ENCODE results near the gene IFI30. TPM values are rescaled to one million over a fixed set of nuclear protein-coding genes. Genes with fewer than 3 reads are reported as not detected.

IFI30 gene
- total and polyA plus RNA-seq, 4 donors: 60.2 to 130 (median 109) TPM

DNA sequence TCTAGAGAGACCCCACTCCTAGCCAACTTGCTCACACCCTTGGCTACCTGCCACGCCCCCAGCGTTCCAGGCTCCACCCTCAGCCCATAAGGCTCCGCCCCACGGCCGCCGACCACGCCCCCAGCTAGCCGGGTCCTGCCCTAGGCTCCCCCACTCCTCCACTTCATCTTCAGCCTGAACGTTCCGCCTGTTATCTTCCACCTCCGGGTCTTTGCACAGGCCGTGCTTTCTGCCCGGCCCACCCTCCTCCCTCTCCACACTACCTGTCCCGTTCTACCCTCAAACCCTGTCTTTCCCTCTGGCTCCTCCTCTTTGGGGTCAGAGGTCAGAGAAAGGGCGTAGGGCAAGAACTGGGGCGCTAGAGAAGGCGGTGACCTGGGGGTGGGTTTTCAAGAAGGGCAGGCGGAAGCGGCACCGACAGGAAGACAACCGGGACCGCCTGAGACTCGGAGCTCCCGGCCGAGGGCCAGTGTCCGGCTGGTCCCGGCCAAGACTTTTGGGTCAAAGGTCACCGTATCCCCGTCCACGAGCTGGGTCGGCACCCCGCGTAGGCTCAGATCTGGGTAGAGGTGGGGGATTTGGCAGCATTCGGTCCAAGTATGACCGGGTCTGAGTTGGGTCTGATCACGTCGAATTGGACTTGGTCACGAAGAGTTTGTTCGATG, 50.4 kb downstream of the IFI30 start:
- H3K9me3 ChIP-seq (ENCODE audit: control insufficient read depth in 4 of 4, low read length in 3 of 4): no peaks in the 10 kb centered on the region
- peak overlapping the region in 1 of 2 donors; percentile 3 for H3K9ac ChIP-seq (ENCODE audit: low read depth in 1 of 2, low read length in 2 of 2)
- H3K4me3 ChIP-seq (ENCODE audit: low read depth in 1 of 3, low read length in 3 of 3): peak overlapping the region; percentile 45 to 51 (median 49)
- no peak for TF ChIP-seq YY1 (IDR thresholded peaks at IDR 0.05)
- TF ChIP-seq, protein P1, sequence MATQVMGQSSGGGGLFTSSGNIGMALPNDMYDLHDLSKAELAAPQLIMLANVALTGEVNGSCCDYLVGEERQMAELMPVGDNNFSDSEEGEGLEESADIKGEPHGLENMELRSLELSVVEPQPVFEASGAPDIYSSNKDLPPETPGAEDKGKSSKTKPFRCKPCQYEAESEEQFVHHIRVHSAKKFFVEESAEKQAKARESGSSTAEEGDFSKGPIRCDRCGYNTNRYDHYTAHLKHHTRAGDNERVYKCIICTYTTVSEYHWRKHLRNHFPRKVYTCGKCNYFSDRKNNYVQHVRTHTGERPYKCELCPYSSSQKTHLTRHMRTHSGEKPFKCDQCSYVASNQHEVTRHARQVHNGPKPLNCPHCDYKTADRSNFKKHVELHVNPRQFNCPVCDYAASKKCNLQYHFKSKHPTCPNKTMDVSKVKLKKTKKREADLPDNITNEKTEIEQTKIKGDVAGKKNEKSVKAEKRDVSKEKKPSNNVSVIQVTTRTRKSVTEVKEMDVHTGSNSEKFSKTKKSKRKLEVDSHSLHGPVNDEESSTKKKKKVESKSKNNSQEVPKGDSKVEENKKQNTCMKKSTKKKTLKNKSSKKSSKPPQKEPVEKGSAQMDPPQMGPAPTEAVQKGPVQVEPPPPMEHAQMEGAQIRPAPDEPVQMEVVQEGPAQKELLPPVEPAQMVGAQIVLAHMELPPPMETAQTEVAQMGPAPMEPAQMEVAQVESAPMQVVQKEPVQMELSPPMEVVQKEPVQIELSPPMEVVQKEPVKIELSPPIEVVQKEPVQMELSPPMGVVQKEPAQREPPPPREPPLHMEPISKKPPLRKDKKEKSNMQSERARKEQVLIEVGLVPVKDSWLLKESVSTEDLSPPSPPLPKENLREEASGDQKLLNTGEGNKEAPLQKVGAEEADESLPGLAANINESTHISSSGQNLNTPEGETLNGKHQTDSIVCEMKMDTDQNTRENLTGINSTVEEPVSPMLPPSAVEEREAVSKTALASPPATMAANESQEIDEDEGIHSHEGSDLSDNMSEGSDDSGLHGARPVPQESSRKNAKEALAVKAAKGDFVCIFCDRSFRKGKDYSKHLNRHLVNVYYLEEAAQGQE (IDR thresholded peaks at IDR 0.05): no peak
- TF ChIP-seq FOXA2 (IDR thresholded peaks at IDR 0.05): no peak
- no peak for TF ChIP-seq JUND (IDR thresholded peaks at IDR 0.05)
- peak; percentile 97 for TF ChIP-seq NR2F2 (IDR thresholded peaks at IDR 0.05)
- TF ChIP-seq EGR1 (IDR thresholded peaks at IDR 0.05; ENCODE audit: low read depth in 2 of 2): no peak
- peak; percentile 31 to 60 for TF ChIP-seq RXRA (IDR thresholded peaks at IDR 0.05)
- no peak for TF ChIP-seq SP1 (IDR thresholded peaks at IDR 0.05)
- TF ChIP-seq FOXA1 (IDR thresholded peaks at IDR 0.05): no peak
- TF ChIP-seq, protein P2, sequence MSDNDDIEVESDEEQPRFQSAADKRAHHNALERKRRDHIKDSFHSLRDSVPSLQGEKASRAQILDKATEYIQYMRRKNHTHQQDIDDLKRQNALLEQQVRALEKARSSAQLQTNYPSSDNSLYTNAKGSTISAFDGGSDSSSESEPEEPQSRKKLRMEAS (IDR thresholded peaks at IDR 0.05): no peak
- peaks cover 0 to 2% (median 0%) of the 10 kb centered on the region in 4 donors for H3K27me3 ChIP-seq (ENCODE audit: control insufficient read depth in 4 of 4, insufficient read depth in 4 of 4, low read length in 3 of 4)
- DNase-seq (ENCODE audit: low spot score): peak; percentile 79
- peak overlapping the region in 1 of 2 donors; percentile 14 for H3K27ac ChIP-seq (ENCODE audit: low read depth in 1 of 2, low read length in 2 of 2)
- WGBS: 6% methylated on average over 39 of the region's 39 CpGs
- peaks cover 4 to 14% (median 7%) of the 10 kb centered on the region in 4 donors for H3K4me1 ChIP-seq (ENCODE audit: control insufficient read depth in 4 of 4, insufficient read depth in 4 of 4, low read length in 3 of 4)
- no peaks in the 10 kb centered on the region for H3K36me3 ChIP-seq (ENCODE audit: control insufficient read depth in 4 of 4, insufficient read depth in 3 of 4, low read depth in 1 of 4, low read length in 3 of 4)

DNA sequence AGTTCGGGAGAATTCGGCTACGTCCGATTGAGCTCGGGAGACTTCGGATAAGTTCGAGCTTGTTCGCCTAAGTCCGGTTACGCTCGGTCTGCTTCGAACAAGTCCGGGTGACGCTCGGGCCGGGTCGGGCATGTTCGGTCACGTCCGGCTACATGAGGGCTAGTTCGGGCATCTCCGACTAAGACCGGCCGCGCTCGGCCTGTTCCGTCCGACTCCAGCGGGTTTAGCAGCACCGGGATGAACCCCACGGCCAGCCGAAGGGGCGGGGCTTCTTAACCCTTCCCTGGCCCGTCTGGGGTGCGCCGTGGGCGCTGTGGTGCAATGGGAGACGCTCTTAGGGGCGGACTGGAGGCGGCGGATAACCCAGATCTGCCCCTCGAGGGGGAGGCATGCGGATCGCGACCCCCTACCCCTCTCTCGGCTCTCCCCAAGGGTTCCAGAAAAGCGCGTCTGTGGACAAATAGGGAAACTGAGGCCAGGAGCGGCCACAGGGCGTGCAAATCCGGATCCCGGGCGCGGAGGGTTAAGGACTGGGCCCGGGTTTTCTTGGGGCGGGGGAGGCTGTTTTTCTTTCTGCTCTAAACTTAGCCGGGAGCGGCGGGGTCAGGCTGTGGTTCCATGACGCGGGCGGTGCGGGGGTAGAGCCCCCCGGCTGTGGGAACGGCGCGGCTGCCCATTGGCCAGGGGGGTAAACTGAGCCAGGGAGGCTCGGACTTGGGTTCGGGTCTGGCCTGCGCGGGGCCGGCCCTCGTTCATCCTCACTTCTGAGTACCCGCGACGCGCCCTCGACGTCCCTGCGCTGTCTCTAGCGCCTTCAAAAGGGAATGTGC, 51.1 kb downstream of the IFI30 start:
- Histone ChIP-seq H3K27ac (ENCODE audit: low read depth in 1 of 2, low read length in 2 of 2) (peak overlapping the region in 1 of 2 donors; percentile 14), H3K27me3 (ENCODE audit: control insufficient read depth in 4 of 4, insufficient read depth in 4 of 4, low read length in 3 of 4) (peaks cover 0 to 2% (median 0%) of the 10 kb centered on the region in 4 donors), H3K4me1 (ENCODE audit: control insufficient read depth in 4 of 4, insufficient read depth in 4 of 4, low read length in 3 of 4) (peaks cover 4 to 14% (median 7%) of the 10 kb centered on the region in 4 donors), H3K9ac (ENCODE audit: low read depth in 1 of 2, low read length in 2 of 2) (peak overlapping the region; percentile 3 to 5), H3K4me3 (ENCODE audit: low read depth in 1 of 3, low read length in 3 of 3) (peak overlapping the region; percentile 45 to 51 (median 49)), H3K36me3 (ENCODE audit: control insufficient read depth in 4 of 4, insufficient read depth in 3 of 4, low read depth in 1 of 4, low read length in 3 of 4) (no peaks in the 10 kb centered on the region), H3K9me3 (ENCODE audit: control insufficient read depth in 4 of 4, low read length in 3 of 4) (no peaks in the 10 kb centered on the region)
- 5% methylated on average over 81 of the region's 81 CpGs for WGBS
- peak; percentile 93 for DNase-seq (ENCODE audit: low spot score)
- TF ChIP-seq, protein P1 (IDR thresholded peaks at IDR 0.05): no peak
- TF ChIP-seq RXRA (IDR thresholded peaks at IDR 0.05) (peak in 1 of 2 donors; percentile 19), HNF4G (IDR thresholded peaks at IDR 0.05) (peak; percentile 98), HNF4A (conservative IDR thresholded peaks at IDR 0.05) (no peak), TAF1 (conservative IDR thresholded peaks at IDR 0.05) (no peak), YY1 (IDR thresholded peaks at IDR 0.05) (no peak), GABPA (IDR thresholded peaks at IDR 0.05 in 1 of 2, conservative IDR thresholded peaks at IDR 0.05 in 1 of 2) (peak in 1 of 2 donors; percentile 36), FOXA1 (IDR thresholded peaks at IDR 0.05) (no peak), RAD21 (IDR thresholded peaks at IDR 0.05) (no peak), SP1 (IDR thresholded peaks at IDR 0.05) (no peak)
- TF ChIP-seq, protein P3, sequence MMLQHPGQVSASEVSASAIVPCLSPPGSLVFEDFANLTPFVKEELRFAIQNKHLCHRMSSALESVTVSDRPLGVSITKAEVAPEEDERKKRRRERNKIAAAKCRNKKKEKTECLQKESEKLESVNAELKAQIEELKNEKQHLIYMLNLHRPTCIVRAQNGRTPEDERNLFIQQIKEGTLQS (IDR thresholded peaks at IDR 0.05): no peak
- TF ChIP-seq, protein P2 (IDR thresholded peaks at IDR 0.05): no peak
- TF ChIP-seq, protein P4, sequence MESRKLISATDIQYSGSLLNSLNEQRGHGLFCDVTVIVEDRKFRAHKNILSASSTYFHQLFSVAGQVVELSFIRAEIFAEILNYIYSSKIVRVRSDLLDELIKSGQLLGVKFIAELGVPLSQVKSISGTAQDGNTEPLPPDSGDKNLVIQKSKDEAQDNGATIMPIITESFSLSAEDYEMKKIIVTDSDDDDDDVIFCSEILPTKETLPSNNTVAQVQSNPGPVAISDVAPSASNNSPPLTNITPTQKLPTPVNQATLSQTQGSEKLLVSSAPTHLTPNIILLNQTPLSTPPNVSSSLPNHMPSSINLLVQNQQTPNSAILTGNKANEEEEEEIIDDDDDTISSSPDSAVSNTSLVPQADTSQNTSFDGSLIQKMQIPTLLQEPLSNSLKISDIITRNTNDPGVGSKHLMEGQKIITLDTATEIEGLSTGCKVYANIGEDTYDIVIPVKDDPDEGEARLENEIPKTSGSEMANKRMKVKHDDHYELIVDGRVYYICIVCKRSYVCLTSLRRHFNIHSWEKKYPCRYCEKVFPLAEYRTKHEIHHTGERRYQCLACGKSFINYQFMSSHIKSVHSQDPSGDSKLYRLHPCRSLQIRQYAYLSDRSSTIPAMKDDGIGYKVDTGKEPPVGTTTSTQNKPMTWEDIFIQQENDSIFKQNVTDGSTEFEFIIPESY (IDR thresholded peaks at IDR 0.05): peak; percentile 98
- TF ChIP-seq, protein P5, sequence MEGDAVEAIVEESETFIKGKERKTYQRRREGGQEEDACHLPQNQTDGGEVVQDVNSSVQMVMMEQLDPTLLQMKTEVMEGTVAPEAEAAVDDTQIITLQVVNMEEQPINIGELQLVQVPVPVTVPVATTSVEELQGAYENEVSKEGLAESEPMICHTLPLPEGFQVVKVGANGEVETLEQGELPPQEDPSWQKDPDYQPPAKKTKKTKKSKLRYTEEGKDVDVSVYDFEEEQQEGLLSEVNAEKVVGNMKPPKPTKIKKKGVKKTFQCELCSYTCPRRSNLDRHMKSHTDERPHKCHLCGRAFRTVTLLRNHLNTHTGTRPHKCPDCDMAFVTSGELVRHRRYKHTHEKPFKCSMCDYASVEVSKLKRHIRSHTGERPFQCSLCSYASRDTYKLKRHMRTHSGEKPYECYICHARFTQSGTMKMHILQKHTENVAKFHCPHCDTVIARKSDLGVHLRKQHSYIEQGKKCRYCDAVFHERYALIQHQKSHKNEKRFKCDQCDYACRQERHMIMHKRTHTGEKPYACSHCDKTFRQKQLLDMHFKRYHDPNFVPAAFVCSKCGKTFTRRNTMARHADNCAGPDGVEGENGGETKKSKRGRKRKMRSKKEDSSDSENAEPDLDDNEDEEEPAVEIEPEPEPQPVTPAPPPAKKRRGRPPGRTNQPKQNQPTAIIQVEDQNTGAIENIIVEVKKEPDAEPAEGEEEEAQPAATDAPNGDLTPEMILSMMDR (IDR thresholded peaks at IDR 0.05; ENCODE audit: low read depth, low read length, missing input control): no peak
